LNCAP (cell line): ENCODE measurements around the gene PRPS1.
A peak's percentile ranks its signal among the peaks of the same experiment; 100 is the strongest.

ENCODE experiments used
- TF ChIP-seq, protein P1 (sequence below): fragments of 450-650 bp; IDR thresholded peaks from 2 replicates; pipeline ENCODE4 v1.5.1; 2017; ENCODE audit warnings: mild to moderate bottlenecking

The PRPS1 gene

DNA sequence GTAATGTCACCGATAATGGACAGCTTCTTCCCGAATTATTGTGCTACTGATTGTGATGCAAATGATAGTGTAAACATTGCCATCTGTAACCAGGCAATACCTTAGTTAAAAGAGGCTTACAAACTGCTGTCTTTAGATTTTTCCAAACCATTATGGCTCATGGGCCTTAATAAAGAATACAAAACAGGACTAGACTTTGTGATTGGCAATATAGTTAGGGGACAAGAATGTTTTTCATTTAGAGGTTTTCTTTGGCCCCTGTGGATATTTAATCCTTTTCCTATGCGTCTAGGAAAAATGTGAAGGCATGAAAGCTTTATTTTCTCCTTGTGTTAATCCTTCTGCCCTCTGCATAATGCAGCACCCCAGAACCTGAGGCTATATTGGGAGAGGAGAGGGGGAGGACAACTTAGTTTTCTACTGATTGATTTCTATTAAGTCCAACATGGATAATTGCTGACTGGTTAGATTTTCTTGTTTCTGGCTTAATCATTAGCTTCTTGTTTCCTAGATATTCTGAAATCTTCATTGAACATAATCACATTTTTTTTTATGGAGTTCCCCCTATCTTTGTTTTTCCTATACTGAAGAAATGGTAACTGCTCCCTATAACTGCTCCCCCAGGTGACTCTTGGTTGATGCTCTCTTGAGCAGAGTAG, 1.9 kb downstream of the PRPS1 start:
- TF ChIP-seq, protein P1, sequence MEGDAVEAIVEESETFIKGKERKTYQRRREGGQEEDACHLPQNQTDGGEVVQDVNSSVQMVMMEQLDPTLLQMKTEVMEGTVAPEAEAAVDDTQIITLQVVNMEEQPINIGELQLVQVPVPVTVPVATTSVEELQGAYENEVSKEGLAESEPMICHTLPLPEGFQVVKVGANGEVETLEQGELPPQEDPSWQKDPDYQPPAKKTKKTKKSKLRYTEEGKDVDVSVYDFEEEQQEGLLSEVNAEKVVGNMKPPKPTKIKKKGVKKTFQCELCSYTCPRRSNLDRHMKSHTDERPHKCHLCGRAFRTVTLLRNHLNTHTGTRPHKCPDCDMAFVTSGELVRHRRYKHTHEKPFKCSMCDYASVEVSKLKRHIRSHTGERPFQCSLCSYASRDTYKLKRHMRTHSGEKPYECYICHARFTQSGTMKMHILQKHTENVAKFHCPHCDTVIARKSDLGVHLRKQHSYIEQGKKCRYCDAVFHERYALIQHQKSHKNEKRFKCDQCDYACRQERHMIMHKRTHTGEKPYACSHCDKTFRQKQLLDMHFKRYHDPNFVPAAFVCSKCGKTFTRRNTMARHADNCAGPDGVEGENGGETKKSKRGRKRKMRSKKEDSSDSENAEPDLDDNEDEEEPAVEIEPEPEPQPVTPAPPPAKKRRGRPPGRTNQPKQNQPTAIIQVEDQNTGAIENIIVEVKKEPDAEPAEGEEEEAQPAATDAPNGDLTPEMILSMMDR, result no peak

DNA sequence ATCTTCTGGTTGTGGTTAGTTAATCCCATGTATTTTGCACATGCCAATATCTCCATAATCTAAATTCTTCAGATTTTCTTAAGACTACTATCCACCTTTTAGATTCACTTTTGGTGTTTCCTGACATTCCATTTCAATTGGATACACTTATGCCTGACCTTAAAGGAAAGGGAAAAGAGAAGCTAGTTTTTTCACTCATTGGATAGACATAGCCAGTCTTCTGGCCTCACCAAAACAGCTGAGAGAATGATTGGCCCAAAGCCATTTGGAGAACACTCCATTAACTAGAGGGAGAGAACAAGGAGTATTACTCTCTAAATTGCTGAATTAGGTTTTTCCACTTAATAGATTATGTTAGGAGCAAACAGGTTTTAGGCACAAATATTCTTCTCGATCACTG, 4.0 kb downstream of the PRPS1 start:
- TF ChIP-seq, protein P1, result no peak

DNA sequence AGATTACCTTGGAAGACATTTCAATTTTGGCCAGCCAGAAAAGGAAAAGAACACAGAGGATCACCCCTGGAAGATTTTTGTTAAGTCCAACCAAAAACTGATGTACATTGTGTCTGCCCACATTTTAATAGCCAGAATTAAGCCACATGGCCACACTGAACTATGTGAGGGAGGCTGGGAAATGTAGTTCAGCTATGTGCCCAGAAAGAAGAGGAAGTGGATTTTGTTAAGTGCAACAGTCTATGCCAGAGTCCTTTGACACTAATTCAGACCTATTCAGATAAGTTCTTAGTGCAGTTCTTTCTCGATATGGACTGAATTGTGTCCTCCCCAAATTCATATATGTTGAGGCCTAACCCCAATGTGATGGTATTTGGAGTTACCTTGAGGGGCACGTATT, 18.4 kb downstream of the PRPS1 start:
- TF ChIP-seq, protein P1, result no peak

DNA sequence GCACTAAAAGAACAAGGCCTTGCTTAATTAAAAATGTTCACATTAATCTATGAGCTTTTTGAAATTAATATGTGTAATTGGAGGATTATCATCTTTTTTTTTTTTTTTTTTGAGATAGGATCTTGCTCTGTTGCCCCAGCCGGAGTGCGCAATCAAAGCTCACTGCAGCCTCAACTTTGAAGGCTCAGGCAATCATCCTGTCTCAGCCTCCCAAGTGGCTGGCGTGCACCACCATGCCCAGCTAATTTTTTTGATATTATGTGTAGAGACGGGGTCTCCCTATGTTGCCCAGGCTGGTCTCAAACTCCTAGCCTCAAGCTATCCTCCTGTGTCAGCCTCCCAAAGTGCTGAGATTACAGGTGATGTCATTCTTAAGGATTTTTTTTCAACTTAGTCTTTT, 20.0 kb downstream of the PRPS1 start:
- TF ChIP-seq, protein P1, result no peak

DNA sequence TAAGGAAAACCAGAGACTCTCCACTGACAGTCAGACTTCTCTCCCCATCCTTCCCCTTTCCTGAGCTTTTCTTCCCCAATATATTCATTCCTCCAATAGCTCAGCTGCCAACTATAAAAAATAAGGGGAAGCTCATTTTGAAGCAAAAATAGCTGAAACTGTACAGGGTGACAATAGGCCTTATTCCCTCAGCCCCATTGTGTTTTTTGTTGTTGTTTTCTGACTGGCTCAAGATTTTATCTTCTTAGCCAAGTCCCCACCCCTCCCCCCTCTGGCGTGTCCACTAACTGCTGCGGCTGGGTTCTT, 26.2 kb downstream of the PRPS1 start:
- TF ChIP-seq, protein P1, result no peak

DNA sequence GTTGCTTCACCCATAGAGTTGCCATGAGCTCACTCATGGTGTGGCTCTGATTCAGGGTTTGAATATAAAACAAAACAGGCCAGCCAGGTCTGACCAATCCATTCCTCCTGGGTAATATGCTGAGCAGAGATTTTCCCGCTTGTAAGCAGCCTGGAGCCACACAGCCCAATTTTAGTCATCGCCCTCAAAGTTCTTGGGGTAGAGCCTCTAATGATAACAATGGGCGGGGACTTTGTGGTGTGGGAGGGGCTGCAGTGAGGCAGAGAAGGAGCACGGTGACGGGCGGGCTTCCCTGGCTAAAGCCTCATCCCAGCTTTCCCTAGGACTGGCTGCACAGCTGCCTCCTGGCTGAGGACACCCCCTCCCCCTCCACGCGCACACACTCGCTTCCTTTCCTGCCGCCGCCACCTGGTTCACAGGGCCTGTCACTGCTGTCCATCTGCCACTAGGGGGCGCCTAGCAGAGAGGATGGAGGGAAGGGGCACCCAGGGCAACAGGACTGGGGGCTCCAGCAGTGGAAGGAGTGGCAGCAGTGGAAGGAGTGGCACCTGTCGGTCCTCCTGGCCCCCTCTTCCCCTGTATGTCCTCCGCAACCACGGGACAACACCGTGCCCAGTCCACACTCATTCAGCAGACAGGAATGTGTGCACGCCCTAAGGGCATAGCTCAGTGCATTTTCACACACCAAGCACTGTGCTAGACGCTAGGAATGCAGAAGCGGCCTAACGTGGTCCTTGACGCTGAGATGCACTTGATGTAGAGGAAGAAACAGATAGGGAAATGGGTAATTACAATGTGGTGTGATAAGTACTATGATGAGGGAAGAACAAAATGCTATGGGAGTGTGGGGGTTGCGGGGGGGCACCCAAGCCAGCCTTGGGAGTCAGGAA, 26.8 kb downstream of the PRPS1 start:
- TF ChIP-seq, protein P1, result peak; percentile 42

DNA sequence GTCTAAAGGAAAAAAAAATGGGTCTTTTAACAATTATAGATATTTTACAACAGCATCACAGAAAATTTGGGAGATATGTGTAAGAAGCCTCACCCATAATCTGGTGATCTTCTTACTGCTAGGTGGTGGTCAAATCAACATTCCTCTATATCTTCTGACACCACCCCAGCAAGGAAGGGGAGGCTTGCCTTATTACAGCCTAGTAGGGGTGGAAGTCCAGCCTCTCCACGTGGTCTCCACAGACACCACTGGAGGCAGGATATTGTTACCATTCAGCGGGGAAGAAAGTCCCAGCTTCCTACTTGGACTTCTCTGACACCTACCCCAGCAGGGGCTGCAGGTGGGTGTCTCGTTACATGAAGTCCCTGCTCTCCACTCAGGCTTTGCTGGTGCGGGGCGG, 28.7 kb downstream of the PRPS1 start:
- TF ChIP-seq, protein P1, result no peak
